Measurements from ENCODE around the gene TSC22D1.

The TSC22D1 gene

GRCh38 chr13:44413095-44413494 lies 163.0 kb downstream of the TSC22D1 start:
- in situ Hi-C loops (cut with HindIII; ENCODE audit: low sequenced_read_pairs), result no loop called here

- in situ Hi-C loops (cut with HindIII; ENCODE audit: low sequenced_read_pairs), result no loop called here
These were observed 163.7 kb downstream of the TSC22D1 start for GRCh38 chr13:44412346-44412935.

GRCh38 chr13:44411841-44412240 lies 164.3 kb downstream of the TSC22D1 start:
- in situ Hi-C loops (cut with HindIII; ENCODE audit: low sequenced_read_pairs), result no loop called here

- in situ Hi-C loops (cut with HindIII; ENCODE audit: low sequenced_read_pairs), result no loop called here
These were observed 165.7 kb downstream of the TSC22D1 start for GRCh38 chr13:44410328-44410859.

GRCh38 chr13:44409595-44409994 lies 166.5 kb downstream of the TSC22D1 start:
- in situ Hi-C loops (cut with HindIII; ENCODE audit: low sequenced_read_pairs), result no loop called here

GRCh38 chr13:44407891-44408290 lies 168.2 kb downstream of the TSC22D1 start:
- in situ Hi-C loops (cut with HindIII; ENCODE audit: low sequenced_read_pairs), result no loop called here

- in situ Hi-C loops (cut with HindIII; ENCODE audit: low sequenced_read_pairs), result no loop called here
These were observed 168.8 kb downstream of the TSC22D1 start for GRCh38 chr13:44407379-44407778.

GRCh38 chr13:44406617-44407016 lies 169.5 kb downstream of the TSC22D1 start:
- in situ Hi-C loops (cut with HindIII; ENCODE audit: low sequenced_read_pairs), result no loop called here

- in situ Hi-C loops (cut with HindIII; ENCODE audit: low sequenced_read_pairs), result no loop called here
These were observed 171.6 kb downstream of the TSC22D1 start for GRCh38 chr13:44404261-44405132.

GRCh38 chr13:44403461-44404056 lies 172.6 kb downstream of the TSC22D1 start:
- in situ Hi-C loops (cut with HindIII; ENCODE audit: low sequenced_read_pairs), result no loop called here

- in situ Hi-C loops (cut with HindIII; ENCODE audit: low sequenced_read_pairs), result no loop called here
These were observed 173.2 kb downstream of the TSC22D1 start for GRCh38 chr13:44402899-44403445.

GRCh38 chr13:44401577-44401976 lies 174.6 kb downstream of the TSC22D1 start:
- in situ Hi-C loops (cut with HindIII; ENCODE audit: low sequenced_read_pairs), result no loop called here

GRCh38 chr13:44400736-44401135 lies 175.4 kb downstream of the TSC22D1 start:
- in situ Hi-C loops (cut with HindIII; ENCODE audit: low sequenced_read_pairs), result no loop called here

GRCh38 chr13:44399074-44399473 lies 177.1 kb downstream of the TSC22D1 start:
- in situ Hi-C loops (cut with HindIII; ENCODE audit: low sequenced_read_pairs), result no loop called here

GRCh38 chr13:44398606-44399005 lies 177.5 kb downstream of the TSC22D1 start:
- in situ Hi-C loops (cut with HindIII; ENCODE audit: low sequenced_read_pairs), result no loop called here

- in situ Hi-C loops (cut with HindIII; ENCODE audit: low sequenced_read_pairs), result no loop called here
These were observed 178.3 kb downstream of the TSC22D1 start for GRCh38 chr13:44397766-44398223.

GRCh38 chr13:44396701-44397580 lies 179.2 kb downstream of the TSC22D1 start:
- in situ Hi-C loops (cut with HindIII; ENCODE audit: low sequenced_read_pairs), result no loop called here

GRCh38 chr13:44395976-44396694 lies 180.0 kb downstream of the TSC22D1 start:
- in situ Hi-C loops (cut with HindIII; ENCODE audit: low sequenced_read_pairs), result no loop called here

GRCh38 chr13:44394658-44395057 lies 181.5 kb downstream of the TSC22D1 start:
- in situ Hi-C loops (cut with HindIII; ENCODE audit: low sequenced_read_pairs), result no loop called here

GRCh38 chr13:44393391-44393790 lies 182.7 kb downstream of the TSC22D1 start:
- in situ Hi-C loops (cut with HindIII; ENCODE audit: low sequenced_read_pairs), result no loop called here

Data from DLD1 (cell line).